Measurements from ENCODE around the gene NKRF. TPM values are rescaled to one million over a fixed set of nuclear protein-coding genes. Genes with fewer than 3 reads are reported as not detected.

The NKRF gene
- total and polyA plus RNA-seq, 9 of the 15 experiments (the other 6 are each of a cell fraction or from before 2014, with no cell fraction given): 8.9 to 31.9 (median 19.0) TPM

DNA sequence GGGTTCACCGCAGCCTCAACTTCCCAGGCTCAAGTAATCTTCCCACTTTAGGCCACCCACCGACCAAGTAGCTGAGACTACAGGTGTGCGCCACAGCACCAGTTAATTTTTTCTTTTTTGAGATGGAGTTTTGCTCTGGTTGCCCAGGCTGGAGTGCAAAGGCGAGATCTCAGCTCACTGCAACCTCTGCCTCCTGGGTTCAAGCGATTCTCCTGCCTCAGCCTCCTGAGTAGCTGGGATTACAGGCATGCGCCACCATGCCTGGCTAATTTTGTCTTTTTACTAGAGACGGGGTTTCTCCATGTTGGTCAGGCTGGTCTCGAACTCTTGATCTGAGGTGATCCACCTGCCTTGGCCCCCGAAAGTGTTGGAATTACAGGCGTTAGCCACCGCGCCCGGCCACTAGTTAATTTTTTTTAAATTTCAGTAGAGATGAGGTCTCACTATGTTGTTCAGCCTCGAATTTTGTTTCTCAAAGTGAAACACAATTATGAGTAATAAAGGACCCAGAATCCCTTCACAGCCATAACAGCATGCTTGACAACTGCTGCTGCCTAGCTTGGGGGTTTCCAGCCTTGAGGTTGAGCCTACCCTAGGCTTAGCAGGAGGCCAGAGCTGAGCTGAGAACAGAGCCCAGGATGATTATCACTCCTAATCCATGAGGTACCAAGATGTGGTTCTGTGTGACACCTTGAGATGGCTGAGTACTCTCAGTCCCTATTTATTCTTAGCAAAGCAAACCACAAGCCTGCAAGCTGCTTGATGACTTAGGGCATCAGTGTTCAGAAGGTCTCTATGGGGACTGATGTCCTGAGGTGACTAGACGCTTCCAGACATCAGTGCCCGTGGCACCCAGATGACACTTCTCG is 41.6 kb upstream of the NKRF start:
- in situ Hi-C loops (cut with MboI): no loop called here

More for the DNA sequence above, 41.6 kb upstream of the NKRF start:
- FAIRE-seq: no peak
- no peaks in the 10 kb centered on the region for H3K9me3 ChIP-seq (replicated peaks; ENCODE audit: control insufficient read depth, insufficient read depth, low read depth, low read length)
- no TSS peak for BruUV-seq (replicated peaks)
- DNase-seq (ENCODE audit: extremely low read depth in 1 of 4, low spot score in 3 of 4): no peak
- no peak overlapping the region for H3K4me3 ChIP-seq
- no peaks in the 10 kb centered on the region for H4K20me1 ChIP-seq (replicated peaks; ENCODE audit: control insufficient read depth, insufficient read depth, low read length)
- no peak overlapping the region; a peak in 2 of 4 replicates for H3K9ac ChIP-seq (ENCODE audit: insufficient read depth in 1 of 2, low read depth in 2 of 2, low read length in 2 of 2)
- no peak overlapping the region for H3K27ac ChIP-seq (ENCODE audit: extremely low read depth, low read depth, low read length)
- H3K4me1 ChIP-seq (replicated peaks in 1 of 2; ENCODE audit: control insufficient read depth in 2 of 2, insufficient read depth in 2 of 2, low read length in 2 of 2): no peaks in the 10 kb centered on the region; a peak in 1 of 5 replicates
- peaks cover 41% of the 10 kb centered on the region; the same call in 2 of the 3 replicates for H3K36me3 ChIP-seq (ENCODE audit: control insufficient read depth, insufficient read depth, low read length)
- TF ChIP-seq ZNF274 (IDR thresholded peaks at IDR 0.05; ENCODE audit: borderline replicate concordance, low read depth, low read length) (no peak), MTF1 (CRISPR knock-in tag; IDR thresholded peaks at IDR 0.05; ENCODE audit: borderline replicate concordance) (no peak), ZNF311 (CRISPR knock-in tag; IDR thresholded peaks at IDR 0.05) (no peak), ZNF408 (CRISPR knock-in tag; IDR thresholded peaks at IDR 0.05; ENCODE audit: low read depth) (no peak), NFIX (CRISPR knock-in tag; IDR thresholded peaks at IDR 0.05; ENCODE audit: low read depth) (no peak), PHB (CRISPR knock-in tag; IDR thresholded peaks at IDR 0.05) (no peak), NR4A1 (CRISPR knock-in tag; IDR thresholded peaks at IDR 0.05) (no peak), NR4A1 (tag; IDR thresholded peaks at IDR 0.05) (no peak), ZNF444 (CRISPR knock-in tag; IDR thresholded peaks at IDR 0.05) (no peak)
- TF ChIP-seq, protein P1, sequence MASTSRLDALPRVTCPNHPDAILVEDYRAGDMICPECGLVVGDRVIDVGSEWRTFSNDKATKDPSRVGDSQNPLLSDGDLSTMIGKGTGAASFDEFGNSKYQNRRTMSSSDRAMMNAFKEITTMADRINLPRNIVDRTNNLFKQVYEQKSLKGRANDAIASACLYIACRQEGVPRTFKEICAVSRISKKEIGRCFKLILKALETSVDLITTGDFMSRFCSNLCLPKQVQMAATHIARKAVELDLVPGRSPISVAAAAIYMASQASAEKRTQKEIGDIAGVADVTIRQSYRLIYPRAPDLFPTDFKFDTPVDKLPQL (IDR thresholded peaks at IDR 0.05; ENCODE audit: extremely low read depth, insufficient read length): no peak
- ChIA-PET POLR2A (no interaction called here), CTCF (ENCODE audit: low intra/inter-chr PET ratio) (no interaction called here)
- ATAC-seq: no peak
- intact Hi-C loops (cut with micrococcal nuclease): no loop called here
- no peaks in the 10 kb centered on the region for H3K9me1 ChIP-seq (ENCODE audit: control insufficient read depth, insufficient read depth, low read length)
- WGBS (ENCODE audit: insufficient coverage, low coverage, missing lambda C conversion rate): 84% methylated on average over 13 of the region's 17 CpGs
- no peak overlapping the region for H3K4me2 ChIP-seq (ENCODE audit: insufficient read depth, low read length)
- H2AFZ ChIP-seq (ENCODE audit: low read depth, low read length): no peak overlapping the region
- no peaks in the 10 kb centered on the region for H3K27me3 ChIP-seq (ENCODE audit: control insufficient read depth in 2 of 2, insufficient read depth in 2 of 2, low read length in 2 of 2)
- H3K79me2 ChIP-seq (ENCODE audit: control insufficient read depth, insufficient read depth, low read length): no peaks in the 10 kb centered on the region
